ENCODE data around the gene SUPT5H.

Gene SUPT5H

GRCh38 chr19:39498798-39499642 lies 53.6 kb downstream of the SUPT5H start, which contains the start of gene DLL3:
Gene DLL3 (plus strand): TSS chr19:39498947. CDS start chr19:39498975, 28 bp downstream.
- DNase-seq = no peak

GRCh38 chr19:39499932-39500331 lies 54.5 kb downstream of the SUPT5H start:
- DNase-seq = no peak

- DNase-seq = no peak
Measured at GRCh38 chr19:39500543-39500942, 55.2 kb downstream of the SUPT5H start.

- DNase-seq = no peak
Measured at GRCh38 chr19:39501340-39501739, 56.0 kb downstream of the SUPT5H start.

GRCh38 chr19:39502640-39503417 lies 57.4 kb downstream of the SUPT5H start:
- DNase-seq = peak; percentile 29

GRCh38 chr19:39506598-39506943 lies 61.2 kb downstream of the SUPT5H start:
- DNase-seq = no peak

- no peak for DNase-seq
Measured at GRCh38 chr19:39506944-39507714, 61.7 kb downstream of the SUPT5H start.

- no peak for DNase-seq
Measured at GRCh38 chr19:39507715-39508364, 62.5 kb downstream of the SUPT5H start.

GRCh38 chr19:39508629-39509028 lies 63.2 kb downstream of the SUPT5H start:
- no peak for DNase-seq

- DNase-seq = no peak
Measured at GRCh38 chr19:39509233-39509632, 63.9 kb downstream of the SUPT5H start.

GRCh38 chr19:39512988-39513387 lies 67.6 kb downstream of the SUPT5H start:
- no peak for DNase-seq

- DNase-seq = no peak
Measured at GRCh38 chr19:39514840-39515550, 69.6 kb downstream of the SUPT5H start, which contains the start of gene SELENOV. Gene SELENOV (plus strand): TSS chr19:39515139. CDS start chr19:39515213, 74 bp downstream.

GRCh38 chr19:39515551-39516191 lies 70.3 kb downstream of the SUPT5H start:
- no peak for DNase-seq

GRCh38 chr19:39516270-39516669 lies 70.9 kb downstream of the SUPT5H start:
- no peak for DNase-seq

- DNase-seq = no peak
Measured at GRCh38 chr19:39517432-39517831, 72.0 kb downstream of the SUPT5H start.

GRCh38 chr19:39518458-39518857 lies 73.1 kb downstream of the SUPT5H start:
- no peak for DNase-seq

GRCh38 chr19:39518975-39519374 lies 73.6 kb downstream of the SUPT5H start:
- DNase-seq = no peak

GRCh38 chr19:39520541-39521484 lies 75.4 kb downstream of the SUPT5H start:
- DNase-seq = no peak

- no peak for DNase-seq
Measured at GRCh38 chr19:39524495-39524894, 79.1 kb downstream of the SUPT5H start.

- no peak for DNase-seq
Measured at GRCh38 chr19:39525205-39525604, 79.8 kb downstream of the SUPT5H start.
